ENCODE results near the gene SAMHD1. TPM values are rescaled to one million over a fixed set of nuclear protein-coding genes. Genes with fewer than 3 reads are reported as not detected.

Gene SAMHD1
- total and polyA plus RNA-seq, 2 of the 13 experiments (the other 11 are each of a cell fraction or from before 2014, with no cell fraction given) = 16.9 to 43.5 TPM

- ChIA-PET POLR2A (no interaction called here), CTCF (ENCODE audit: low intra/inter-chr PET ratio, low total read pairs) (no interaction called here)
- intact Hi-C loops (cut with micrococcal nuclease; ENCODE audit: unreplicated experiment) (no loop called here), in situ Hi-C loops (cut with HindIII; ENCODE audit: extremely low pct_ligation_motif_present, low pct_unique_long_range_greater_than_20kb) (no loop called here)
- no peaks in the 10 kb centered on the region for H4K20me1 ChIP-seq (ENCODE audit: insufficient read depth, low read length)
- H3K9ac ChIP-seq (ENCODE audit: insufficient read depth, low read depth, low read length) = no peak overlapping the region
- H3K27me3 ChIP-seq (ENCODE audit: control insufficient read depth in 1 of 2, insufficient read depth in 2 of 2, low read length in 2 of 2) = no peaks in the 10 kb centered on the region
- no peak for DNase-seq (ENCODE audit: low spot score)
- H3K27ac ChIP-seq (ENCODE audit: extremely low read length, insufficient read depth, low read length) = no peak overlapping the region
- H3K4me3 ChIP-seq (replicated peaks in 1 of 3; ENCODE audit: insufficient read depth in 1 of 3, low read depth in 2 of 3, low read length in 3 of 3) = no peak overlapping the region
- no TSS peak for BruUV-seq (replicated peaks)
- 80% methylated on average over 10 of the region's 10 CpGs for WGBS (ENCODE audit: low lambda C conversion rate)
- H3K79me2 ChIP-seq (ENCODE audit: insufficient read depth, low read length) = no peaks in the 10 kb centered on the region
- no peak for FAIRE-seq
- no peaks in the 10 kb centered on the region for H3K36me3 ChIP-seq (replicated peaks in 1 of 2; ENCODE audit: control insufficient read depth in 1 of 2, insufficient read depth in 2 of 2, low read length in 2 of 2)
- H3K9me3 ChIP-seq (ENCODE audit: low read length) = no peaks in the 10 kb centered on the region
- peaks cover 46% of the 10 kb centered on the region for H3K4me1 ChIP-seq (ENCODE audit: insufficient read depth, low read length)
- H3K4me2 ChIP-seq (ENCODE audit: low read depth, low read length) = no peak overlapping the region
- no peak for ATAC-seq
- H2AFZ ChIP-seq (ENCODE audit: low read length) = no peak overlapping the region
- TF ChIP-seq ZNF614 (CRISPR knock-in tag; IDR thresholded peaks at IDR 0.05; ENCODE audit: borderline replicate concordance) (no peak), PLSCR1 (CRISPR knock-in tag; IDR thresholded peaks at IDR 0.05; ENCODE audit: borderline replicate concordance) (no peak), DNMT3B (CRISPR knock-in tag; conservative IDR thresholded peaks at IDR 0.05) (no peak), BCLAF1 (IDR thresholded peaks at IDR 0.05) (no peak), ARNT (IDR thresholded peaks at IDR 0.05) (no peak), REST (IDR thresholded peaks at IDR 0.05; ENCODE audit: borderline replicate concordance in 1 of 2, low read depth in 1 of 2, low read length in 2 of 2) (no peak), CCDC6 (CRISPR knock-in tag; IDR thresholded peaks at IDR 0.05) (no peak), TRIM24 (CRISPR knock-in tag; IDR thresholded peaks at IDR 0.05) (no peak), TRAFD1 (CRISPR knock-in tag; IDR thresholded peaks at IDR 0.05; ENCODE audit: borderline replicate concordance) (no peak), HES4 (CRISPR knock-in tag; IDR thresholded peaks at IDR 0.05; ENCODE audit: borderline replicate concordance) (no peak), BHLHE40 (IDR thresholded peaks at IDR 0.05; ENCODE audit: low read length) (no peak), GRHL1 (CRISPR knock-in tag; conservative IDR thresholded peaks at IDR 0.05) (no peak), CHD2 (IDR thresholded peaks at IDR 0.05; ENCODE audit: low read depth, low read length) (no peak), FOXJ3 (CRISPR knock-in tag; IDR thresholded peaks at IDR 0.05; ENCODE audit: borderline replicate concordance) (no peak), ZMYM2 (CRISPR knock-in tag; IDR thresholded peaks at IDR 0.05) (no peak)
Observed at GRCh38 chr20:36878941-36879340, 72.6 kb downstream of the SAMHD1 start.
